PC-9 (cell line): ENCODE data around the gene OBP2A. TPM values are rescaled to one million over a fixed set of nuclear protein-coding genes. Genes with fewer than 3 reads are reported as not detected.

Source experiments
- BruUV-seq: library from RNA; stranded (reverse); fragments of 400-500 nt; replicated peaks from 2 replicates; lab custom pipeline; 2021; lab: Mats Ljungman, UMichigan
- CTCF ChIA-PET: fragments of 300-600 bp; sonication (Branson Sonifier 250); formaldehyde crosslinking; loops from one replicate; lab custom pipeline; 2022; ENCODE audit warnings: antibody characterized with exemption; lab: Charles Lee
- POLR2A ChIA-PET: fragments of 300-600 bp; sonication (Branson Sonifier 250); formaldehyde crosslinking; loops from one replicate; lab custom pipeline; 2022; ENCODE audit warnings: antibody characterized with exemption; ENCODE audit not compliant: unreplicated experiment; lab: Charles Lee
- DNase-seq, 2 experiments: peaks; one replicate each; pipeline versions ENCODE4 v3.0.0 to v3.0.0-alpha.2; 2015 to 2022; ENCODE audit warnings: mixed read lengths in 1 of 2
- H2AFZ ChIP-seq: fragments of 200-600 bp; sonication (generic); 2 replicates; pipeline ENCODE4 v1.8.1; 2017; ENCODE audit warnings: antibody characterized with exemption
- H3F3A ChIP-seq: fragments of 200-600 bp; sonication (generic); 2 replicates; pipeline ENCODE4 v1.8.1; 2017; ENCODE audit warnings: antibody characterized with exemption, mild to moderate bottlenecking, low read depth; ENCODE audit not compliant: insufficient read depth
- H3K27ac ChIP-seq: fragments of 200-600 bp; sonication (generic); 2 replicates; pipeline ENCODE4 v1.6.1; 2016; ENCODE audit warnings: mixed run types
- H3K27me3 ChIP-seq: fragments of 200-600 bp; sonication (generic); 2 replicates; pipeline ENCODE4 v1.6.1; 2016; ENCODE audit warnings: low read depth, mixed run types; ENCODE audit not compliant: insufficient read depth
- H3K36me3 ChIP-seq: fragments of 200-600 bp; sonication (generic); 2 replicates; pipeline ENCODE4 v1.6.1; 2016; ENCODE audit warnings: low read depth, mixed run types
- H3K4me1 ChIP-seq: fragments of 200-600 bp; sonication (generic); replicated peaks from 2 replicates; pipeline ENCODE4 v1.6.1; 2016; ENCODE audit warnings: mixed run types; ENCODE audit not compliant: insufficient read depth
- H3K4me2 ChIP-seq: fragments of 200-600 bp; sonication (generic); 2 replicates; pipeline ENCODE4 v1.6.1; 2017; ENCODE audit warnings: mixed run types
- H3K4me3 ChIP-seq: fragments of 200-600 bp; sonication (generic); 2 replicates; pipeline ENCODE4 v1.6.1; 2016; ENCODE audit warnings: mixed run types
- H3K79me2 ChIP-seq: fragments of 200-600 bp; sonication (generic); 2 replicates; pipeline ENCODE4 v1.6.1; 2017; ENCODE audit warnings: low read depth, mixed run types
- H3K9me2 ChIP-seq: fragments of 200-600 bp; sonication (generic); 2 replicates; pipeline ENCODE4 v1.8.1; 2017; ENCODE audit warnings: mild to moderate bottlenecking; ENCODE audit not compliant: insufficient read depth
- H3K9me3 ChIP-seq: fragments of 200-600 bp; sonication (generic); 2 replicates; pipeline ENCODE4 v1.8.1; 2016; ENCODE audit warnings: low read depth; ENCODE audit not compliant: insufficient read depth
- H4K20me1 ChIP-seq: fragments of 200-600 bp; sonication (generic); 2 replicates; pipeline ENCODE4 v1.8.1; 2017; ENCODE audit not compliant: insufficient read depth
- EZH2 ChIP-seq: fragments of 200-600 bp; sonication (generic); IDR thresholded peaks from 2 replicates; pipeline ENCODE4 v1.8.0; 2017; ENCODE audit warnings: antibody characterized with exemption, low read depth
- intact Hi-C: fragments of 100-400 bp; cut with micrococcal nuclease; formaldehyde crosslinking; loops from one replicate; pipeline ENCODE4 v1.10.0; 2022; ENCODE audit not compliant: unreplicated experiment
- total RNA-seq: library from RNA; stranded (reverse); gene quantifications from 2 replicates; pipeline ENCODE4 v1.2.3, GENCODE V29; 2021
- TF ChIP-seq, protein P1 (sequence below): fragments of 200-600 bp; sonication (generic); conservative IDR thresholded peaks from 2 replicates; pipeline ENCODE4 v1.6.1; 2017; ENCODE audit warnings: mixed run types, antibody characterized with exemption, mild to moderate bottlenecking, moderate library complexity

The OBP2A gene
- total RNA-seq, 1 experiment from 2014 or later, result not detected

DNA sequence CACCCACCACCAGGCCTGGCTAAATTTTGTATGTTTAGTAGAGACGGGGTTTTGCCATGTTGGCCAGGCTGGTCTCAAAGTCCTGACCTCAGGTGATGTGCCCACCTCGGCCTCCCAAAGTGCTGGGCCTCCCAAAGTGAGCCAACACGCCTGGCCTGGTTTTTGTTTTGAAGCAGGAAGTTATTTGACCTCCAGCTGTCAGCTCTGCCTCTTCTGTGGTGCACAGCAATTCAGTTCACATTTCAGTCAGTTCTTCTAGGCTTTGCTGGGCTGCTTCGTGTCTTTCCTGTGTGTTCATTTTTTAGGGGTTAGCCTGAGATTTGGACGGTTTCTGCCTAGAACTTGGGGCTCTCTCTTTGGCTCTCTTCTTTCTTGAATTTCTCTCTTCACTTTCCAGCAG, 15.8 kb upstream of the OBP2A start:
- no peaks in the 10 kb centered on the region for H3K9me3 ChIP-seq
- no peaks in the 10 kb centered on the region for H3K9me2 ChIP-seq
- peaks cover 74% of the 10 kb centered on the region for H3K27me3 ChIP-seq
- H4K20me1 ChIP-seq, result no peaks in the 10 kb centered on the region
- BruUV-seq, result no TSS peak
- H3K27ac ChIP-seq, result no peak overlapping the region
- no peak overlapping the region for H3K4me2 ChIP-seq
- POLR2A ChIA-PET, result no interaction called here
- H3K36me3 ChIP-seq, result no peaks in the 10 kb centered on the region
- no peak for DNase-seq
- no peaks in the 10 kb centered on the region for H3F3A ChIP-seq
- no peaks in the 10 kb centered on the region for H3K4me1 ChIP-seq
- intact Hi-C loops, result no loop called here
- CTCF ChIA-PET, result no interaction called here
- H2AFZ ChIP-seq, result no peak overlapping the region
- TF ChIP-seq, protein P1, sequence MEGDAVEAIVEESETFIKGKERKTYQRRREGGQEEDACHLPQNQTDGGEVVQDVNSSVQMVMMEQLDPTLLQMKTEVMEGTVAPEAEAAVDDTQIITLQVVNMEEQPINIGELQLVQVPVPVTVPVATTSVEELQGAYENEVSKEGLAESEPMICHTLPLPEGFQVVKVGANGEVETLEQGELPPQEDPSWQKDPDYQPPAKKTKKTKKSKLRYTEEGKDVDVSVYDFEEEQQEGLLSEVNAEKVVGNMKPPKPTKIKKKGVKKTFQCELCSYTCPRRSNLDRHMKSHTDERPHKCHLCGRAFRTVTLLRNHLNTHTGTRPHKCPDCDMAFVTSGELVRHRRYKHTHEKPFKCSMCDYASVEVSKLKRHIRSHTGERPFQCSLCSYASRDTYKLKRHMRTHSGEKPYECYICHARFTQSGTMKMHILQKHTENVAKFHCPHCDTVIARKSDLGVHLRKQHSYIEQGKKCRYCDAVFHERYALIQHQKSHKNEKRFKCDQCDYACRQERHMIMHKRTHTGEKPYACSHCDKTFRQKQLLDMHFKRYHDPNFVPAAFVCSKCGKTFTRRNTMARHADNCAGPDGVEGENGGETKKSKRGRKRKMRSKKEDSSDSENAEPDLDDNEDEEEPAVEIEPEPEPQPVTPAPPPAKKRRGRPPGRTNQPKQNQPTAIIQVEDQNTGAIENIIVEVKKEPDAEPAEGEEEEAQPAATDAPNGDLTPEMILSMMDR, result no peak
- TF ChIP-seq EZH2, result no peak
- no peaks in the 10 kb centered on the region for H3K79me2 ChIP-seq
- no peak overlapping the region for H3K4me3 ChIP-seq

GRCh38 chr9:135531096-135531495, 14.8 kb upstream of the OBP2A start:
- intact Hi-C loops, result no loop called here
- TF ChIP-seq, protein P1, result no peak
- TF ChIP-seq EZH2, result no peak
- no peaks in the 10 kb centered on the region for H3F3A ChIP-seq
- no peaks in the 10 kb centered on the region for H3K4me1 ChIP-seq
- no TSS peak for BruUV-seq
- no peaks in the 10 kb centered on the region for H3K9me2 ChIP-seq
- H2AFZ ChIP-seq, result no peak overlapping the region
- no peaks in the 10 kb centered on the region for H3K9me3 ChIP-seq
- H3K4me2 ChIP-seq, result no peak overlapping the region
- no peak for DNase-seq
- no peaks in the 10 kb centered on the region for H4K20me1 ChIP-seq
- H3K4me3 ChIP-seq, result no peak overlapping the region
- no peak overlapping the region for H3K27ac ChIP-seq
- CTCF ChIA-PET, result interaction anchor here (0.6 kb wide), 2 partner anchors 675 to 841 kb away, joined by 3 to 4 read pairs; no protein-coding TSS in a partner anchor
- POLR2A ChIA-PET, result no interaction called here
- peaks cover 75% of the 10 kb centered on the region for H3K27me3 ChIP-seq
- no peaks in the 10 kb centered on the region for H3K79me2 ChIP-seq
- H3K36me3 ChIP-seq, result no peaks in the 10 kb centered on the region

GRCh38 chr9:135533113-135533512, 12.8 kb upstream of the OBP2A start:
- Histone ChIP-seq H3K4me1 (no peaks in the 10 kb centered on the region), H3K27me3 (peaks cover 90% of the 10 kb centered on the region), H3K27ac (no peak overlapping the region), H3K9me3 (no peaks in the 10 kb centered on the region), H3K79me2 (no peaks in the 10 kb centered on the region), H3K4me2 (no peak overlapping the region), H3F3A (no peaks in the 10 kb centered on the region), H3K4me3 (no peak overlapping the region), H4K20me1 (no peaks in the 10 kb centered on the region), H2AFZ (no peak overlapping the region), H3K9me2 (no peaks in the 10 kb centered on the region), H3K36me3 (no peaks in the 10 kb centered on the region)
- POLR2A ChIA-PET, result no interaction called here
- CTCF ChIA-PET, result no interaction called here
- DNase-seq, result no peak
- intact Hi-C loops, result no loop called here
- no TSS peak for BruUV-seq
- TF ChIP-seq, protein P1, result no peak
